C4-2B (cell line): ENCODE results near the gene ILF2.

ENCODE experiments used
- H3K27ac ChIP-seq: fragments of 450-650 bp; 2 replicates; pipeline ENCODE4 v1.5.1; 2017
- CTCF ChIP-seq: fragments of 450-650 bp; conservative IDR thresholded peaks from 2 replicates; pipeline ENCODE4 v1.5.1; 2017; ENCODE audit warnings: mild to moderate bottlenecking
- ZFX ChIP-seq: fragments of 450-650 bp; IDR thresholded peaks from 2 replicates; pipeline ENCODE4 v1.6.1; 2017

The ILF2 gene

DNA sequence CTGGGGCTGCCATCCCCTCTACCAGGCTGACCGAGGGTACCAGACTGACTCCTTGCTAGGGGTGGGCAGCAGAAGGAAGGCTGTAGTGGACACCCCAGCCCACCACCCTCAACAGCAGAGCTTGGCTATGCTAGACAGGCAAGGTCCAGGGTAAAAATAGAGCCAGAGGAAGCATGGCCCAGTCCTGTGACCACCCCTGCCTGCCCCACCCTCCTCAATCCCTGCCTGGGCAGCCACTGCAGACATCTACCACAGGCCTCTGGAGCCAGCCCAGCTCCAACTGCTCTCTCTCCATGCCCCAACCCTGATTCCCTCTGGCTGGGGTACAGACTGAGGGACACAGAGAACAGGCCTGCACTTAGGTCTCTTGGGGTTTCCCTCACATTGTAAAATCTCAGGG, 40.8 kb downstream of the ILF2 start:
- no peak overlapping the region for H3K27ac ChIP-seq
- TF ChIP-seq CTCF (no peak), ZFX (no peak)

GRCh38 chr1:153629343-153629665, 41.5 kb downstream of the ILF2 start:
- no peak overlapping the region for H3K27ac ChIP-seq

DNA sequence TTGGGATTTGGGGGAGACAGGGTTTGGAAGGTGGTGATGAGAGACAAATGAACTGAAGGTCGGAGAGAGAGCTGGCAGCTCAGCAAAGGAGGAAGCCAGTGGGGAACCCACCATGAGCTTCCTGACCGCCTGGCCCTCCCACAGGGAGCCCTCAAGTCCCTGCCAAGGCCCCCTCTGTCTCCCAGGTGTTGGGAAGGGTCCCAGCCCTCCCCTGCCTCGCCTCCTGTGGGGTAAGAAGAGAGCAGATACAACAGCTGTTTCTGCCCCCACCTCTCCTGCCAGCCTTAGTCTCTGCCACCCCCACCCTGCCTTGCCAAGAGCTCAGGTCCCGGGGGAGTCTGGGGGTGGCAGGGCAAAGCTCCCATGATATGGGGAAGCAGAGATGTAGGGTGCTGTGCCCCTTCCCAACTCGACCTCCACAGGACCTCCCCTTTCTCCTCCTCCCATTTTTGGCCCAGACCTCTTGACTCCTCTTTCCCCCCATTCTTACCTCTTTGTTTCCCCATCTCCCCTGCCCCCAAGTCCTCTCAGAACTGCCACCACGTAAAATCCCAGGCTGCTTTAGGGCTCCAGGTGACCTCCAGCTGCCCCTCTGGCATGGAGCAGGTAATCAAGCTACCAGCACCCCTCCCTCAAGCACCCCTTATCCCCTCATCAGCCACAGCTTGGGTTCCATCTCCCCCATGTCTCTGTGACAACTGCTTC, 42.0 kb downstream of the ILF2 start:
- no peak overlapping the region; the same call in 1 of the 2 replicates for H3K27ac ChIP-seq
- TF ChIP-seq CTCF (no peak), ZFX (no peak)

More at GRCh38 chr1:153629343-153629665, 41.5 kb downstream of the ILF2 start:
- no peak for TF ChIP-seq ZFX
- TF ChIP-seq CTCF: no peak

- H3K27ac ChIP-seq: peak within 1 kb of the TSS; percentile 80
- TF ChIP-seq ZFX (no peak), CTCF (no peak; the same call in 1 of the 2 replicates)
These were observed 42.8 kb downstream of the ILF2 start, which contains the start of gene S100A1 for GRCh38 chr1:153627715-153628626. Gene S100A1 (plus strand): TSS chr1:153628434. CDS start chr1:153630522, 2,088 bp downstream.

- H3K27ac ChIP-seq: peak within 1 kb of the TSS; percentile 80
- TF ChIP-seq CTCF: no peak
- no peak for TF ChIP-seq ZFX
These were observed 43.7 kb downstream of the ILF2 start, which contains the start of gene S100A13 for GRCh38 chr1:153626904-153627714. Gene S100A13 (minus strand): TSS chr1:153627505. CDS start chr1:153626472, 1,033 bp downstream.

DNA sequence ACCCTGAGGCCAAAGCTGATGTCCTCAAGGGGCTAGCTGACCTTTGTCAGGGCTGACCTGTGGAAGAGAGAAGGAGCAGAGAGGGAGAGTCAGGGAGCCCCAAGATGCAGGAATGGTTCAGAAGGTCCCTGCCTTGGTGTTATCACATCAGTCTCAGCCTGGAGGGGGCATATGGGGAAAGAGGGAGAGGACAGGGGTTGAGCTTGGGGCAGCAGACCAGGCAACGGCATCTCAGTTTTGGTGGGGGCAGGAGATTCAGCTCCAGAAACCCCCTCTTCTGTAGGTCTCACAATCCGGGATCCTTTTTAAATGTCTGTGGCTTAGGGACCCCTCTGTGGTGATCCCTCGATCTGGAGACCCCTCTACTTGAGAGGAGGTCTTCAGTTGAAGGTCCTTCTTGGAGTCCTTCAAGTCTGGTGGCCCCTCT, 44.3 kb downstream of the ILF2 start:
- TF ChIP-seq CTCF (no peak), ZFX (no peak)
- peak overlapping the region; percentile 80 for H3K27ac ChIP-seq
